ENCODE data around the gene SH3TC1. TPM values are rescaled to one million over a fixed set of nuclear protein-coding genes. Genes with fewer than 3 reads are reported as not detected.

Gene SH3TC1
- polyA plus RNA-seq, 10 donors: 5.9 to 24.5 (median 8.0) TPM

DNA sequence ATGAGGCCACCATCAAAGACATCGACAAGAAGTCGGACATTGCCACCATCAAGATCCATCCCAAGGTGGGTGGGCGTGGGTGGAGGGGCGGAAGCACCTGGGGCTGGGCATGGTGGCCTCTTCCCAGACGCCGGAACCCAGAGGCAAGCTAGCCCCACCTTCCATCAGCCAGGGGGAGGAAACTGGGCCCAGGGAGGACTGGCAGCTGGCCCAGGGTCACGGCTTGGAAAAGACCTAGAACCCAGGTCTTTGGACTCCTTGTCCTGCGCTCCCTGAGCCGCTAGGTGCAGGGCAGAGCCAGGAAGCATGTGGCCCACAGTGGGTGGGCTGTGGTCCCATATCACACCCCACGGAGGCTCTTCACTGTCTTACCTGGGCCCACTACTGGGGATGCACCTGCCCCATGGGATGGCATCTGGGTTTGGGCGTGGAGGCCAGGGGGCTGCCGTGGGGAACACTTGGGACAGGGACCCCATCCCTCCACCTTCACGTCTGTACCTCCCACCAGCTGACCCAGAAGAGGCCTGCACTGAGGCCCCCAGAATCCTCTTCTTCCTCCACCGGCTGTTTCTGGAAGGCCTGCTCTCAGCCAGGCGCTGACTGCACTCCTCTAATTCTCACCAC lies 87.7 kb downstream of the SH3TC1 start:
- DNase-seq: no peak

DNA sequence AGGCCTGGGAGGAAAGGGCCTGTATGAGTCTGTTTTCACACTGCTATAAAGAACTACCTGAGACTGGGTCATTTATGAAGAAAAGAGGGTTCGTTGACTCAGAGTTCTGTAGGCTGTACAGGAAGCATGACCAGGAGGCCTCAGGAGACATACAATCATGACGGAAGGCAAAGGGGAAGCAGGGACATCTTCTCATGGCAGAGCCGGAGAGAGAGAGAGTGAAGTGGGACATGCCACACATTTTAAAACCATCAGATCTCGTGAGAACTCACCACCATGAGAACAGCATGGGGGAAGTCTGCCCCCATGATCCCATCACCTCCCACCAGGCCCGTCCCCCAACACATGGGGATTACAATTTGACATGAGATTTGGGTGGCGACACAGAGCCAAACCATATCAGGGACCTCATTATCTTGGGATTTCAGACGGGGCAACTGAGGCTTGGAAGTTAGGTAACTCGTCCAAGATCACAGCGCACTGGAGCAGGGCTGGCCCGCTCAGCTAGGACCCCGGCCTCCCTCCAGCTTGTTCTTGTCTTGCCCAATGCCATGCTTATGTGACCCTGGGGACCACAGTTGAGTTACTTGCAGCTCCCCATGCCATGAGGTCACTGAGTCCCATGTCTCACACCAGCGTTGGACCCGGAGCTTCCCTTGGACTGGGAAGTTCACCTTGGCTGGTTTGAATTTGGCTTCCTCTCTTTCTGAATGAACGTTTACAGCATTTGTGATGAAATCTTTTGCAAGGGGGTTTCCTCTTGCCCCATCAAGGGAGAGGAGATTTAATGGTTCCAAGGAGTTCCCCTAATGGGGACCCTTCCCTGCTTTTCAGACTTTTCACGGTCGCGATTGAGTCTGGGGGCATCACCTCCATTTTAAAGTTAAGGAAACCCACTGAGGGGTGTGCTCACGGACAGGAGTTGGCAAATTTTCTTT lies 88.5 kb downstream of the SH3TC1 start:
- DNase-seq: no peak

DNA sequence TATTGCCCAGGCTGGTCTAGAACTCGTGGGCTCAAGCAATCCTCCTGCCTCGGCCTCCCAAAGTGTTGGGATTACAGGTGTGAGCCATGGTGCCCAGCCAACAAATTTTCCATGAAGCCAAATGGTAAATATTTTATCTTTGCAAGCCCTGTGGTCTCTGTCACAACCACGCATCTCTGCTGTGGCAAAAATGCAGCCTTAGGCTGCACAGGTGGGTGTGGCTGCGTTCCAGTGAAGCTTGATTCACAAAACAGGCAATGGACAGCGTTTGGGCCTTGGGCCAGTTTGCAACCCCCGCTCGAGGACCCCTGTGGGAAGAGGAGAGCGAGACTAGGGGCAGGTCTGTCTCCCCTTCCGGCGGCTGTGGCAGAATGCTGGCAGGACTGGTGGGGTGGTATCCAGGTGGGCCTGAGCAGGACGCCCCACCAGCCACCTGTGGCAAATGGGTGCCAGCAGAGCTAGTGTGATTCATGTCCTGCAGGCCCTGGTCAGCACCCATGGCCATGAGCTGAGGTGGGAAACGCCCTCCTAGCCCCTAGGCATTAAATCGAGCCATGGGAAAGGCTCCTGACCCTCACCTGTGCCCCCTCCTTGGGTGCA lies 90.2 kb downstream of the SH3TC1 start:
- no peak for DNase-seq

DNA sequence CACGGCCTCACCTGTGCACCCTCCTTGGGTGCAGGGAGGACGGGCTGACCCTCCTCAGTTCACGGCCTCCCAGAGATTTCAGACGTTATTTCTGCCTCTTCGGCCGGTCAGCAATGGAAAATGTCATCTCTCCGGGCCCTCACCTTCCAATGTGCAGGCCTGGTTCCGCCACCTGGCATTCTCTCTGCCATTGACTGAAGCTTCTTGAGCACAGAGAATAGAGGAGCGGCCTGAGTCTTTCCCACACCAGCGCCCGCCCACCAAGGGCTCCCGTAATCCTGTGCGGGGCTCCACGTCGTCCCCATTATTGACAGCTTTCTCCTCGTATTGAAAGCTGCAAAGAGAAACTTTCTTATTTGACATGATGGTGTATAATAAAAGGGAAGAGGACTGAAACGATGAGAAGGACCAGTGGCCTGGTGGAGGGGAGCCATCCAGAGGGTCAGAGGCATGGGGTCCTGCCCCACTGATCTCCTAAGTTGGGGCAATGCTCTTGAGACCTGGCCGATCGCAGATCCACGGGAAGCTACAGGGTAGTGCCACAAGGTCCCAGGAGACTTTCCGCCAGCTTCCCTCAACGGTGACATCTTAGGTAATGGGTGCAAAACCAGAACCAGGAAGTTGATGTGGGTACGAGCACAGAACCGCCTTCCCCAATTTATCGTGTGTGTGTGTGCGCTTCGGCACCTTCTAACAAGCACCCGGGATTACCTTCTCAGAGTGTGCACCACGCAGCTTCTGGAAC lies 91.0 kb downstream of the SH3TC1 start:
- no peak for DNase-seq

DNA sequence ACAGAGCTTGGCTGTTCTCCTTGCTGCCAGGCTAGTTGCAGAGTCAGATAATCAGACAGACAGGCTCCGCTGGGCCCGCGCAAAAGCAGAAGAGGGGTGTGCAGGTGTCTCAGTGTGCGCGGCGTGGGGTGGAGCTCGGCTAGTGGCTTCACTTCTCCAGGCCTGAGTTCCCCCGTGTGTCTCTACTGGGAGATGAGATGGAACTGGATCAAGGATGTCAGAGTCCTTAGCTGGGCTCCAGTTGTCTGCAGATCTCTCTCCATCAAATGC lies 91.5 kb downstream of the SH3TC1 start:
- DNase-seq: no peak

Other genes starting within 250 kb of the SH3TC1 start
- gene ABLIM2, start 40.5 kb upstream of the SH3TC1 start, polyA plus RNA-seq (ENCODE audit: insufficient read length in 10 of 10): 10 to 100 TPM in 6 of 10 donors, 1 to 10 TPM in 4; 2.5 to 20.6 (median 10.3) TPM
- 10 to 100 TPM; 29.5 to 69.5 (median 51.7) TPM for gene HTRA3, start 70.5 kb downstream of the SH3TC1 start, polyA plus RNA-seq (ENCODE audit: insufficient read length in 10 of 10)
- 10 to 100 TPM; 12.6 to 20.2 (median 15.5) TPM for gene ACOX3, start 241.4 kb downstream of the SH3TC1 start, polyA plus RNA-seq (ENCODE audit: insufficient read length in 10 of 10)
- 10 to 100 TPM in 6 of 10 donors, 1 to 10 TPM in 4; 7.9 to 12.9 (median 10.4) TPM for gene TRMT44, start 241.5 kb downstream of the SH3TC1 start, polyA plus RNA-seq (ENCODE audit: insufficient read length in 10 of 10)

All from muscle of back (tissue), 11 donors.